OCI-LY1 (cell line): ENCODE measurements around the gene TCF25.

Source experiments
- H2AFZ ChIP-seq: fragments of 200-600 bp; sonication (generic), shearing (Covaris generic); 2 replicates; pipeline ENCODE4 v1.6.0; 2014; ENCODE audit warnings: antibody characterized with exemption, mild to moderate bottlenecking, low read length
- H3F3A ChIP-seq: fragments of 200-600 bp; sonication (generic), shearing (Covaris generic); 2 replicates; pipeline ENCODE4 v1.6.0; 2014; ENCODE audit warnings: mild to moderate bottlenecking, antibody characterized with exemption, low read length, moderate library complexity; ENCODE audit not compliant: insufficient read depth
- H3K27ac ChIP-seq: fragments of 200-600 bp; sonication (generic); 2 replicates; pipeline ENCODE4 v1.5.1; 2014; ENCODE audit warnings: low read length, mixed run types, mild to moderate bottlenecking, low read depth; ENCODE audit not compliant: poor library complexity, severe bottlenecking
- H3K27me3 ChIP-seq: fragments of 200-600 bp; sonication (generic); 2 replicates; pipeline ENCODE4 v1.6.0; 2014; ENCODE audit warnings: antibody characterized with exemption, mild to moderate bottlenecking, low read length, moderate library complexity; ENCODE audit not compliant: insufficient read depth
- H3K36me3 ChIP-seq: fragments of 200-600 bp; sonication (generic); 2 replicates; pipeline ENCODE4 v1.6.1; 2014; ENCODE audit warnings: mild to moderate bottlenecking, antibody characterized with exemption, low read length, moderate library complexity, mixed read lengths; ENCODE audit not compliant: insufficient read depth
- H3K4me1 ChIP-seq: fragments of 200-600 bp; sonication (generic); 2 replicates; pipeline ENCODE4 v1.5.1; 2014; ENCODE audit warnings: mild to moderate bottlenecking, low read length, moderate library complexity; ENCODE audit not compliant: insufficient read depth, severe bottlenecking
- H3K4me2 ChIP-seq: fragments of 200-600 bp; sonication (generic), shearing (Covaris generic); 2 replicates; pipeline ENCODE4 v1.6.1; 2014; ENCODE audit warnings: low read length
- H3K4me3 ChIP-seq: fragments of 200-600 bp; sonication (generic); 2 replicates; pipeline ENCODE4 v1.5.1; 2014; ENCODE audit warnings: low read length, low read depth, mild to moderate bottlenecking, mixed read lengths; ENCODE audit not compliant: poor library complexity, severe bottlenecking
- H3K79me2 ChIP-seq: fragments of 200-600 bp; shearing (Covaris generic); 2 replicates; pipeline ENCODE4 v1.6.1; 2016; ENCODE audit warnings: mixed run types, low read length, mixed read lengths; ENCODE audit not compliant: insufficient read depth
- H3K9ac ChIP-seq: fragments of 200-600 bp; sonication (generic), shearing (Covaris generic); 2 replicates; pipeline ENCODE4 v1.6.1; 2014; ENCODE audit warnings: mild to moderate bottlenecking, low read length, mixed read lengths
- H3K9me2 ChIP-seq: fragments of 200-600 bp; sonication (generic), shearing (Covaris generic); 2 replicates; pipeline ENCODE4 v1.6.1; 2014; ENCODE audit warnings: low read depth, mild to moderate bottlenecking, low read length, mixed read lengths
- H3K9me3 ChIP-seq: fragments of 200-600 bp; shearing (Covaris generic); 2 replicates; pipeline ENCODE4 v1.6.1; 2014; ENCODE audit warnings: low read length, mixed read lengths
- H4K20me1 ChIP-seq: fragments of 200-600 bp; sonication (generic), shearing (Covaris generic); 2 replicates; pipeline ENCODE4 v1.6.0; 2016; ENCODE audit warnings: mild to moderate bottlenecking, low read length; ENCODE audit not compliant: insufficient read depth
- EZH2 ChIP-seq: fragments of 200-600 bp; sonication (generic), shearing (Covaris generic); IDR thresholded peaks from 2 replicates; pipeline ENCODE4 v1.8.0; 2017; ENCODE audit warnings: borderline replicate concordance, mixed run types, mild to moderate bottlenecking, antibody characterized with exemption, low read length, moderate library complexity, mixed read lengths
- TF ChIP-seq, protein P1 (sequence below): fragments of 200-600 bp; sonication (generic), shearing (Covaris generic); IDR thresholded peaks from 2 replicates; pipeline ENCODE4 v1.5.1; 2017; ENCODE audit warnings: mild to moderate bottlenecking, antibody characterized with exemption, low read length, moderate library complexity, mixed read lengths

Gene TCF25

DNA sequence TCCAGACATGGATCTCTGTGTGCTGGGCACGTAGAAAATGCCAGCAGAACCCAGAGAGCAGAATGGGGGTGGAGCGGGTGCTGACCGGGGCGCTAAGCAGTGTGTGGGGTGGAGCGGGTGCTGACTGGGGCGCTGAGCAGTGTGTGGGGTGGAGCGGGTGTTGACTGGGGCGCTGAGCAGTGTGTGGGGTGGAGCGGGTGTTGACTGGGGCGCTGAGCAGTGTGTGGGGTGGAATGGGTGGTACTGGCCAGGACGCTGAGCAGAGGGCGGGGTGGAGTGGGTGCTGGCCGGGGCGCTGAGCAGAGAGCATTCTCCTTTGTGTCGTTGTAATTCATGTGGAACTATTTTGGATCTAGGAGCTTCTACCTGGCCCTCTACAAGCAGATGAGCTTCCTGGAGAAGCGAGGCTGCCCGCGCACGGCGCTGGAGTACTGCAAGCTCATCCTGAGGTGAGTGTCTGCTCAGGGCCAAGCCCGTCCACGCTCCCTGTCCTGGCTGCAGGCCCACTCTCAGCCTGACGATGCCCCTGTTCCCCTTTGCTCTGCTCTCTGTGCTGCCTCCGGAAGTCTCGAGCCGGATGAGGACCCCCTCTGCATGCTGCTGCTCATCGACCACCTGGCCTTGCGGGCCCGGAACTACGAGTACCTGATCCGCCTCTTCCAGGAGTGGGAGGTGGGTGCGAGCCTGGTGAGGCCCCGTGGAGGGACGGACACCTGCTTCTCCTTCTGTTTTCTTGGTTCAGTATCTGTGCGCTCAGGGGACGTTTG lies 25.0 kb downstream of the TCF25 start:
- no peaks in the 10 kb centered on the region for H3K9me3 ChIP-seq
- no peaks in the 10 kb centered on the region for H3K9me2 ChIP-seq
- H3K4me3 ChIP-seq = no peak overlapping the region
- H3F3A ChIP-seq = no peaks in the 10 kb centered on the region
- no peak overlapping the region for H2AFZ ChIP-seq
- H3K36me3 ChIP-seq = peaks cover 81% of the 10 kb centered on the region
- no peaks in the 10 kb centered on the region for H3K27me3 ChIP-seq
- no peaks in the 10 kb centered on the region for H3K4me1 ChIP-seq
- no peaks in the 10 kb centered on the region for H4K20me1 ChIP-seq
- H3K27ac ChIP-seq = no peak overlapping the region
- TF ChIP-seq, protein P1, sequence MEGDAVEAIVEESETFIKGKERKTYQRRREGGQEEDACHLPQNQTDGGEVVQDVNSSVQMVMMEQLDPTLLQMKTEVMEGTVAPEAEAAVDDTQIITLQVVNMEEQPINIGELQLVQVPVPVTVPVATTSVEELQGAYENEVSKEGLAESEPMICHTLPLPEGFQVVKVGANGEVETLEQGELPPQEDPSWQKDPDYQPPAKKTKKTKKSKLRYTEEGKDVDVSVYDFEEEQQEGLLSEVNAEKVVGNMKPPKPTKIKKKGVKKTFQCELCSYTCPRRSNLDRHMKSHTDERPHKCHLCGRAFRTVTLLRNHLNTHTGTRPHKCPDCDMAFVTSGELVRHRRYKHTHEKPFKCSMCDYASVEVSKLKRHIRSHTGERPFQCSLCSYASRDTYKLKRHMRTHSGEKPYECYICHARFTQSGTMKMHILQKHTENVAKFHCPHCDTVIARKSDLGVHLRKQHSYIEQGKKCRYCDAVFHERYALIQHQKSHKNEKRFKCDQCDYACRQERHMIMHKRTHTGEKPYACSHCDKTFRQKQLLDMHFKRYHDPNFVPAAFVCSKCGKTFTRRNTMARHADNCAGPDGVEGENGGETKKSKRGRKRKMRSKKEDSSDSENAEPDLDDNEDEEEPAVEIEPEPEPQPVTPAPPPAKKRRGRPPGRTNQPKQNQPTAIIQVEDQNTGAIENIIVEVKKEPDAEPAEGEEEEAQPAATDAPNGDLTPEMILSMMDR = no peak
- TF ChIP-seq EZH2 = no peak
- H3K79me2 ChIP-seq = no peaks in the 10 kb centered on the region
- no peak overlapping the region for H3K9ac ChIP-seq
- H3K4me2 ChIP-seq = no peak overlapping the region

DNA sequence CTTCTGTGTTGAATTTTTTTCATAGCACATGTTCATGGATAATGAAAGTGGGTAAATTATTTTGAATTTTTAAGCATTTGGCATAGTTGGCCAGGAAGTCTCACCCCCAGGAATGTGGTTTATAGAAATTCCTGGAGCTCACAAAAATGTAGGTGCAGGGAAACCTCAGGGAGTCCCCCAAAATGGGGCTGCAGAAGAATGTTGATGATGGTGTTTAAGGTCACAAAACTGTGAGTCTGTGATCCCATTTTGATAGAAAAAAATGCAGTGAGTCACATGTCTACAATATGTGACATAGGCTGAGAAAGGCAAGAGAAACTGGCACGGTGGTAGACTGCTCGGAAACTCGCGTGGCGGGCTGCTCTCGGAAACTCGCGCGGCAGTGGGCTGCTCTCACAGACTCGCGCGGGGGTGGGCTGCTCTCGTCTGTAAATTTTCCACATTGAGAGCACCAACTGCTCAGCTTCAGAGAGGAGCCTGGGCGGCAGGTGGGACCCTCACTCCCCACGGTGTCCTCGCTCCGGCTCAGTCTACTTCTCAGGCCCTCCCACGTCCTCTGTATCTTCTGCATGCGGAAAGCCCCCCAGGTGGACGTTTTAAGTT lies 26.6 kb downstream of the TCF25 start:
- H3K4me1 ChIP-seq = no peaks in the 10 kb centered on the region
- no peak for TF ChIP-seq EZH2
- TF ChIP-seq, protein P1 = no peak
- no peak overlapping the region for H2AFZ ChIP-seq
- H3K79me2 ChIP-seq = no peaks in the 10 kb centered on the region
- H3K27ac ChIP-seq = no peak overlapping the region
- no peaks in the 10 kb centered on the region for H3F3A ChIP-seq
- H3K4me3 ChIP-seq = no peak overlapping the region
- H3K9me3 ChIP-seq = no peaks in the 10 kb centered on the region
- H3K4me2 ChIP-seq = no peak overlapping the region
- H3K36me3 ChIP-seq = peaks cover 80% of the 10 kb centered on the region
- H3K9me2 ChIP-seq = no peaks in the 10 kb centered on the region
- H3K27me3 ChIP-seq = no peaks in the 10 kb centered on the region
- H3K9ac ChIP-seq = no peak overlapping the region
- H4K20me1 ChIP-seq = no peaks in the 10 kb centered on the region

DNA sequence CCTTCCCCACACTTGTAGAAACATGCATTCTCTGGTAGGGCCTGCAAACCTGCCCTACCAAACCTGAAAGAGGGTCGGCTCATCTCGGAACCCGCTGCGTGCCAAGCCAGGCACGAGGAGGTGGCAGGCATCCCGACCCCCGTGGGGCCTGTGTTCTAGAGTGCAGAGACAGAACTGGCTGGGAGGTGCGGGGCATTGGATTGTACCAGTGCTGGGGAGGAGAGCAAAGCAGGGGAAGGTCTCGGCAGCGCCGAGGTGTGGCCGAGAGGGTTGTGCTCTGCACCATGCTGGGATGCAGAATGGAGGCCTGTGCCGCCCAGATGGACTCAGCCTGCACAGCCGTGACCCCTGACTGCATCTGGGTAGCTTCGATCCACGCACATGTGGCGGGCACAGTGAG lies 27.5 kb downstream of the TCF25 start:
- Histone ChIP-seq H3K27ac (no peak overlapping the region), H3K9me2 (no peaks in the 10 kb centered on the region), H4K20me1 (no peaks in the 10 kb centered on the region), H3K9ac (no peak overlapping the region), H2AFZ (no peak overlapping the region), H3K4me2 (no peak overlapping the region), H3K4me1 (no peaks in the 10 kb centered on the region), H3F3A (no peaks in the 10 kb centered on the region), H3K36me3 (peaks cover 80% of the 10 kb centered on the region), H3K9me3 (no peaks in the 10 kb centered on the region), H3K27me3 (no peaks in the 10 kb centered on the region), H3K79me2 (no peaks in the 10 kb centered on the region), H3K4me3 (no peak overlapping the region)
- TF ChIP-seq EZH2 = no peak
- TF ChIP-seq, protein P1 = no peak
